SK-N-DZ (cell line): ENCODE data around the gene EPS8.

Experiments
- small RNA-seq, 2 experiments: library from RNA; depleted of rRNA; stranded (forward); fragments of <200 nt; gene quantifications; one replicate each; pipeline ENCODE3, GENCODE V24; 2014

Gene EPS8

Small RNA genes lying within 50 kb of the gene (small RNA-seq; reads per million reads assigned to genes)
- gene RNU6-251P, result 0 reads per million in 2 experiments
